Ectodermal cell (in vitro differentiated cells): ENCODE results near the gene TBC1D22B.
A peak's percentile ranks its signal among the peaks of the same experiment; 100 is the strongest.

Source experiments
- H3K27ac ChIP-seq: 2 replicates; pipeline ENCODE4 v1.7.0; 2013; ENCODE audit warnings: mild to moderate bottlenecking, low read depth, low read length; ENCODE audit not compliant: insufficient read depth, poor library complexity, severe bottlenecking
- H3K27me3 ChIP-seq: 2 replicates; pipeline ENCODE4 v1.7.0; 2013; ENCODE audit warnings: mild to moderate bottlenecking, low read length; ENCODE audit not compliant: insufficient read depth, control insufficient read depth, poor library complexity, severe bottlenecking
- H3K36me3 ChIP-seq: one replicate; pipeline ENCODE4 v1.7.0; 2013; ENCODE audit warnings: low read length; ENCODE audit not compliant: control insufficient read depth, insufficient read depth
- H3K4me1 ChIP-seq: one replicate; pipeline ENCODE4 v1.7.0; 2013; ENCODE audit warnings: low read length; ENCODE audit not compliant: control insufficient read depth, insufficient read depth
- H3K4me3 ChIP-seq: 2 replicates; pipeline ENCODE4 v1.7.0; 2013; ENCODE audit warnings: low read depth, low read length, control low read depth; ENCODE audit not compliant: insufficient read depth
- H3K9me3 ChIP-seq: 2 replicates; pipeline ENCODE4 v1.7.0; 2013; ENCODE audit warnings: mild to moderate bottlenecking, low read length, moderate library complexity; ENCODE audit not compliant: control insufficient read depth
- WGBS, 2 experiments: methylation state at CpG; one replicate each; pipeline ENCODE4 v1.1.7; 2013; ENCODE audit warnings: missing lambda C conversion rate in 2 of 2; 5-methylcytosine and 5-hydroxymethylcytosine counted together

Gene TBC1D22B

DNA sequence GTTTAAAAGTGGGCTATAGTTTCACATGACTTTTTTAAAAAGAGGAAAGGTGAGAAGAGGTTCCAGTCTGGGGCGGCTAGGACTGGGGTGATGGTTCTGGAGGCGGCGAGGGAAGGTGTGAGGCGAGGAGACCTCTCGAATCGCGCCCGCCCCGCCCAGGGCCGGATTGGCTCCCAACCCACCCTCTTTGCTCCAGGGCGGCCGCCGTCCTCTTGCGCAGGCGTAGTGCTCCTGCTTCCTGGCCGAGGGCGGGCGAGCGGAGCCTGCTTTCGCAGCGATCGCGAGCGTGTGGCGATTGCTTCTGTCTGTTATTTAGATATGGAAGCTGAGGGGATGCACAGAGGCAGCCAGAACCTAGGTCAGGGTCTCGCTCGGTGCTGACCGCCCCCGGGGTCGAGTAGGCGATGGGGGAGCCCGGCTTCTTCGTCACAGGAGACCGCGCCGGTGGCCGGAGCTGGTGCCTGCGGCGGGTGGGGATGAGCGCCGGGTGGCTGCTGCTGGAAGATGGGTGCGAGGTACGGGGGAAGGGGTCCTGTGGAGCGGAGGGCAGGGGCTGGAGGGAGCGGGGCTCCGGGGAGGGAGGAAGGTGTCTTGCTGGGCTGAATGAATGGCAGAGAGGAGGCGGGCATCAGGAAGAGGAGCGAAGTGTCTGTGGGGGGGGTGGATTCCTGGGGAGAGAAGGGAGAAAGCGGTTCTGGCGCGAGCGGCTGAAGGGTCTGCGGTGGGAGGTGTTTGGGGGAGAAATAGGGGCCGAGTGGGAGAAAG, 96.4 kb downstream of the TBC1D22B start, which contains the start of gene RNF8:
Gene RNF8, plus strand, starts transcription at position 223 of the 765 bp plus-strand sequence. Its CDS starts 182 bp downstream, at position 405.
- peak within 1 kb of the TSS; percentile 92 for H3K4me3 ChIP-seq
- no peaks in the 10 kb centered on the region for H3K36me3 ChIP-seq
- peaks cover 6% of the 10 kb centered on the region for H3K27me3 ChIP-seq
- H3K9me3 ChIP-seq = no peaks in the 10 kb centered on the region
- peaks cover 5% of the 10 kb centered on the region for H3K4me1 ChIP-seq
- 1% methylated on average over 54 of the region's 54 CpGs for WGBS, 2 experiments
- no peak within 1 kb of the TSS for H3K27ac ChIP-seq

DNA sequence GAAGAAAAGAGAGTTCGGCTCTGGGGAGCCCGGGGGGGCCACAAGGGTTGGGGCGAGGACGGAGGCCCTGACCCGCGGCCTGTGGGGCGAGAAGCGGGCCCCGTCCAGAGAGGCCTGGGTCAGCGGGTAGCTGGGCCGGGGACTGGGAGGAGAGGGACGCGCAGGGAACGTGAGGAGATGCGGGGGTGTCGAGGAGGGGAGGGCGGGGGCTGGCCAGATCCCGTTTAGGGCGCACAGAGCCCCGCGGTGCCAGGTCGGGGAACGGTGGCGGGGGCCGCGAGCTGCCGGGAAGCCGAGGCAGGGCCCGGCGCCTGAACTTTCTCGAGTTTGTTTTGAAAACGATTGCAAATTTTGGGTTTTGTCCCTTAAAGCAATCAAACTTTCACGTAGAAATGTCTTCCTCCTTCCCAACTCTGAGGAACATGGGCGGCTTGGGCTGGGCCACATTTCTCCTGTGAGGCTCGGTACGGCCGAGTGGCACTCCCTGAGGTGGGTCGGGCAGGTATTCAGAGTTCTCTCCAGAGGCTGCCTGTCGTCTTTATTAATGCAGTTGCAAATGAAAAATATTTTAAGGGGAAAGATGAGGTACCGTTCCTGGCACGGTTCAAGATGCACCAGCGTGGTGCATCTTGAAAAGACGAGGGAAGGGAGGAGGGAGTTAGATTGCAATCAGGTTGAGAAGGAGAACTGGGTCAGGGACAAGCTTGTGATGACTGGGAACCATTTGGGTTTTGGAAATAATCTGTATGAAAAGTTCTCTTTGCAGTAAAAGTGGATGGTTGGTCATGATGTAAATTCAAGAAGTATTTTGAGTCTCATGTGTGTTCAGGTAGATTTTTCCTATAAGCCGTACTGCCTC, 97.2 kb downstream of the TBC1D22B start:
- H3K36me3 ChIP-seq = no peaks in the 10 kb centered on the region
- peaks cover 6% of the 10 kb centered on the region for H3K27me3 ChIP-seq
- H3K4me3 ChIP-seq = peak overlapping the region; percentile 92
- no peak overlapping the region for H3K27ac ChIP-seq
- no peaks in the 10 kb centered on the region for H3K9me3 ChIP-seq
- H3K4me1 ChIP-seq = peaks cover 5% of the 10 kb centered on the region
- WGBS, 2 experiments = 3% methylated on average over 44 of the region's 44 CpGs

DNA sequence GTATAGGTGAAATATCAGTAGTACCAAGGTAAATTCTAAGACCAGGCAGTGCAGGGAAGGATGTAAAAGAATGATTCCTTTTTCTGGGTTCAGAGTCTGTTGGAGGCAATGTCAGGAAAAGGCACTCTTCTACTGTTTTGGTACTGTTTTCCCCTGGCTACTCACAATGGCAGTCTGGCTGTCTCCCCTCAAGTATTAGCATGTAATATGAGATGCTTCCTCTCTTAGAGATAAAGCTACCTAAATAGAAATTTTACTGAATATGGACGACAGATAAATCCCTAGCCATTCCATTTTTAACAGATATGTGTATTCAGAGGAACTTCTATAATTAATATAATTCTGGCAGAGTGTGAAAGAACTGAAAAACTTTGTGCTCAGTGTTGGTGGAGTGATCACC, 99.7 kb downstream of the TBC1D22B start:
- H3K27ac ChIP-seq = no peak overlapping the region
- no peak overlapping the region for H3K4me3 ChIP-seq
- H3K27me3 ChIP-seq = peaks cover 6% of the 10 kb centered on the region
- H3K4me1 ChIP-seq = peaks cover 9% of the 10 kb centered on the region
- WGBS, 2 experiments = no CpG with 5 or more reads among the region's 1 CpG
- no peaks in the 10 kb centered on the region for H3K9me3 ChIP-seq
- peaks cover 9% of the 10 kb centered on the region for H3K36me3 ChIP-seq

DNA sequence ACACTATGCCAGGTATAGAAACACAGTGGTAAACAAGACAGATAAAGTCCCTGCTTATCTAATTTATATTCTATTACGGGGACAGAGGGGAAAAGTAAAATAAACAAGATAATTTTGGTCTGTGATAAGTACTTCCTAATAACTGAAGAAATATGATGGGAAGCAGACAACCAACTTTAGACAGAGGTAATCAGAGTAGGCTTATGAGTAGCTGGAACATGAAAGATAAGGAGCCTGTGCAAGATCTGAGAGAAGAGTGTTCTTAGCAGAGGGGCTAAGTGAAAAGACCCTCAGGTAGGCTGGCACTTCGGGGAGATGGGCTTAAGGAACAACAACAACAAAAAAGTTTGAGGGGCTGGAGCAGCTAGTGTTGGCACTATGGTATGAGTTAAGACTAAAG, 100.3 kb downstream of the TBC1D22B start:
- no peaks in the 10 kb centered on the region for H3K9me3 ChIP-seq
- no peak overlapping the region for H3K27ac ChIP-seq
- H3K27me3 ChIP-seq = peaks cover 6% of the 10 kb centered on the region
- H3K4me1 ChIP-seq = peaks cover 9% of the 10 kb centered on the region
- no peak overlapping the region for H3K4me3 ChIP-seq
- 88 to 95% methylated on average over 2 of the region's 2 CpGs for WGBS, 2 experiments
- H3K36me3 ChIP-seq = peaks cover 9% of the 10 kb centered on the region

DNA sequence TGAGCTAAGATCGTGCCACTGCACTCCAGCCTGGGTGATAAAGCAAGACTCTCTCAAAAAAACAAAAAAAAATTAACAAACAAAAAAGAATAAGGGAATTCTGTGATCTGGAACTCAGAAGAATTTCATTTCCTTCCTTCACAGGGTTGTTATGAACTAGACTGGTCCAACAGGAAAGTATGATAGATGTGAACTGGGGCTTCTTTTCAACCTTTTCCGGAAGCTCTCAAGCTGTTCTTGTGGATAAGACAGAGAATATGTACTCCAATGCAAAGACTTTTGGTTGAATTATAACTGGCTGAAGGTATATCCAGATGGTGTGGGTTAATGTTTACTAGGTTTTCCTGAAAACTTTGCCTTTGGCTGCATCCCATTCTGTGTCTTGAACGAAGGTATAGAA, 101.5 kb downstream of the TBC1D22B start:
- Histone ChIP-seq H3K27ac (no peak overlapping the region), H3K9me3 (no peaks in the 10 kb centered on the region), H3K4me3 (no peak overlapping the region), H3K36me3 (peaks cover 9% of the 10 kb centered on the region), H3K4me1 (peaks cover 9% of the 10 kb centered on the region), H3K27me3 (no peaks in the 10 kb centered on the region)
- WGBS, 2 experiments = 95 to 97% methylated on average over 3 of the region's 3 CpGs

DNA sequence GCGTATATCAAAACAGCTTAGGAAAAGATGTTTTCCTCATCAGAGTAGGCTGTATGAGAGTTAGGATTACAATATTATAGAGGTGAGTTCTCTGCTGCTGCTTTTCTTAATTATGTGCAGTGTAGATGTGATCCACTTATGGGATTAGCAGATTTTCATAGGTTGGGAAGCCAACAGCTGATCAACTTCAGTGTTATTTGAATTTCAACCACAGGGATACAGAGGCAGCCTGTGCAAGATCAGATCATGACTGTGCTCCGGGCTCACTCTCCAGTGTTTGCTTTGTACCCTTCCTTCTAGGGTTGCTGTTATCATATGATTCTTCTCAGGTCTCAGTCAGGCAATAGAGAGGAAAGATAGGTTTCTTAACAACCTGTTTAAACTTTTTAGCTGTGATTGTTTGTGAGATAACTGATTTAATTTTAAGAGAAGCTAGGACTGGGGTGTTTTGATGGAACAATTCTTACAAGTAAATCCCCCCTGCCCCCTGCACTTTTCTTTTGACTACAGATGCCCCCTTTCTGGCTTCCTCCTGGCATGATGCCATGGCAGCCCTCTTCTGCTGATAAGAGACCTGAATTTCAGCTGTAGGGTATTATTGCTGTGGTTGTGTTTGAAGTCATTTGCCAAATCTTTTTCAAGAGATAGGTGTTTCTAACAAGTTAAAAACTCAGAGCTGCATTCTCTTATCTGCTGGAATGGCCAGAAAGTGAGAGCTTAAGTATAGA, 104.7 kb downstream of the TBC1D22B start:
- H3K4me3 ChIP-seq = no peak overlapping the region
- peaks cover 4% of the 10 kb centered on the region for H3K4me1 ChIP-seq
- H3K36me3 ChIP-seq = peaks cover 9% of the 10 kb centered on the region
- H3K27me3 ChIP-seq = no peaks in the 10 kb centered on the region
- no peaks in the 10 kb centered on the region for H3K9me3 ChIP-seq
- H3K27ac ChIP-seq = no peak overlapping the region
- 88 to 95% methylated on average over 2 of the region's 2 CpGs for WGBS, 2 experiments

DNA sequence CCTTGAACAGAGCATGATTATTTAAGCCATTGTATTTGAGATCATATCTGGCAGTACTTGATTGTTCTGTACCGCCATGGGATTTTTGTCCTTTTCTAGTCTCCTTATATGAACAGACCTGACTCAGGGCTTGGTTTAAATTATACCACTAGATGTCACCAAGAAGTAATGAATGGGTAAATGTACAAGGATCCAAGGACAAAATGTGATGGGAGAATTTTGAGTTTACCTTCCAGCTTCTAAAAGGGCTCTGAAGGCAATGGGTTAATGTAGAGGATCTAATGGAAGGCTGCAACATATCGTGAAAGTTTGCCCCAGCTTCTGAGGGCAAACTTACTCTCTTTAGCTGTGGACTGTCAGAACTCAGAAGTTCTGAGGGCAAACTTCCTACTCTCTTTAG, 108.2 kb downstream of the TBC1D22B start:
- Histone ChIP-seq H3K27me3 (no peaks in the 10 kb centered on the region), H3K36me3 (peaks cover 10% of the 10 kb centered on the region), H3K4me1 (no peaks in the 10 kb centered on the region), H3K4me3 (no peak overlapping the region), H3K9me3 (no peaks in the 10 kb centered on the region), H3K27ac (no peak overlapping the region)
- 85 to 90% methylated on average over 2 of the region's 2 CpGs for WGBS, 2 experiments

DNA sequence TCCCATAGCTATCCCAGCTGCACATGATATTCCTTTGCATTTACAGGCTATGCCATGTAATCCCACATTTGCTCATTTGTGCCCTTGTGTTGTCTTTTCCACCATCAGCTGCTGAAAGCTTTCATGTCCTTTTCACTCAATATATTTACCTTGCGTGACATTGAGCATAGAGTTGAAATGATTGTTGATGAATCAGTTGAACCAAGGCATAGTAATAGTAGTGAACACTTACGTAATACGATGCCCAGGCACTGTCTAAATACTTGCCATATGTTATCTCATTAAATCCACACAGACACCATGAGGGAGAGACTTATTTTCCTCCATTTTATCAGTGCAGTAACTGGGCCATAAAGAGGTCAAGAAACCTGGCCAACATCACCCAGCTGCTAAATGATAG, 109.3 kb downstream of the TBC1D22B start:
- Histone ChIP-seq H3K27ac (no peak overlapping the region), H3K4me1 (no peaks in the 10 kb centered on the region), H3K9me3 (no peaks in the 10 kb centered on the region), H3K4me3 (no peak overlapping the region), H3K36me3 (peaks cover 8% of the 10 kb centered on the region), H3K27me3 (no peaks in the 10 kb centered on the region)
- 95% methylated on average over 3 of the region's 3 CpGs for WGBS, 2 experiments

DNA sequence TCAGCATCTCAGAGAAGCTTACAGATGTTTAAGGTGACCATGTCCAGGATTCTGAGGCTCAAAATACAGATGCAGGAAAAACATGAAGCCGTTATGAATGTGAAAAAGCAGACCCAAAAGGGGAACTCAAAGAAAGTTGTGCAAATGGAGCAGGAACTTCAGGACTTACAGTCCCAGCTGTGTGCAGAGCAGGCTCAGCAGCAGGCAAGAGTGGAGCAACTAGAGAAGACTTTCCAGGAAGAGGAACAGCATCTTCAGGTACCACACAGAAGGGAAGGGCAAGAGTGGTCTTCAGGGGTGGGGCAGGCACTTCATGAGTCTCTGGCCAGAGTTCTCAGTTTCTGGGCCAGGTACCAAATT, 111.4 kb downstream of the TBC1D22B start:
- H3K36me3 ChIP-seq = peaks cover 8% of the 10 kb centered on the region
- no peaks in the 10 kb centered on the region for H3K9me3 ChIP-seq
- WGBS, 2 experiments = 91 to 95% methylated on average over 1 of the region's 1 CpG
- H3K4me1 ChIP-seq = no peaks in the 10 kb centered on the region
- H3K27me3 ChIP-seq = no peaks in the 10 kb centered on the region
- no peak overlapping the region for H3K4me3 ChIP-seq
- H3K27ac ChIP-seq = no peak overlapping the region
